SKM-1 (cell line): Measurements from ENCODE around the gene TUBB1.
A peak's percentile ranks its signal among the peaks of the same experiment; 100 is the strongest.
"Not testable (repeated sequence)": the region's sequence is repeated elsewhere in the genome, so short reads cannot be mapped to it uniquely, and the experiment has no call there.

Source experiments
- DNase-seq: peaks from one replicate; lab custom pipeline; 2025; ENCODE audit not compliant: unreplicated experiment; lab: John Stamatoyannopoulos, UW

Gene TUBB1

GRCh38 chr20:59018817-59019216, 412 bp upstream of the TUBB1 start:
- DNase-seq, result no peak

GRCh38 chr20:59020938-59021551, 1.8 kb downstream of the TUBB1 start:
- DNase-seq, result no peak

GRCh38 chr20:59022754-59023153, 3.5 kb downstream of the TUBB1 start:
- DNase-seq, result no peak

- DNase-seq, result no peak
Observed at GRCh38 chr20:59023616-59024015, 4.4 kb downstream of the TUBB1 start.

GRCh38 chr20:59024111-59024530, 4.9 kb downstream of the TUBB1 start:
- no peak for DNase-seq

- no peak for DNase-seq
Observed at GRCh38 chr20:59025086-59025485, 5.9 kb downstream of the TUBB1 start.

- no peak for DNase-seq
Observed at GRCh38 chr20:59025511-59025910, 6.3 kb downstream of the TUBB1 start.

GRCh38 chr20:59026904-59027740, 7.9 kb downstream of the TUBB1 start:
- no peak for DNase-seq

GRCh38 chr20:59027741-59028320, 8.6 kb downstream of the TUBB1 start:
- no peak for DNase-seq

- no peak for DNase-seq
Observed at GRCh38 chr20:59028812-59029211, 9.6 kb downstream of the TUBB1 start.

GRCh38 chr20:59030911-59031563, 11.8 kb downstream of the TUBB1 start:
- no peak for DNase-seq

GRCh38 chr20:59031564-59032022, 12.4 kb downstream of the TUBB1 start:
- no peak for DNase-seq

GRCh38 chr20:59032023-59032712, 12.9 kb downstream of the TUBB1 start, which contains the start of gene ATP5F1E:
Gene ATP5F1E, minus strand, starts transcription at chr20:59032335. Its CDS starts 84 bp downstream, at chr20:59032251.
- DNase-seq, result peak; percentile 92

- DNase-seq, result no peak
Observed at GRCh38 chr20:59032713-59033059, 13.5 kb downstream of the TUBB1 start.

GRCh38 chr20:59033093-59033492, 13.9 kb downstream of the TUBB1 start:
- DNase-seq, result no peak

- DNase-seq, result no peak
Observed at GRCh38 chr20:59033616-59034165, 14.5 kb downstream of the TUBB1 start.

- no peak for DNase-seq
Observed at GRCh38 chr20:59035381-59035780, 16.2 kb downstream of the TUBB1 start.

GRCh38 chr20:59037386-59037785, 18.2 kb downstream of the TUBB1 start:
- no peak for DNase-seq

- DNase-seq, result no peak
Observed at GRCh38 chr20:59039233-59039632, 20.0 kb downstream of the TUBB1 start.

GRCh38 chr20:59040667-59041066, 21.4 kb downstream of the TUBB1 start:
- no peak for DNase-seq

GRCh38 chr20:59041487-59041886, 22.3 kb downstream of the TUBB1 start:
- DNase-seq, result not testable (repeated sequence)
